Activated CD8-positive, alpha-beta T cell treated with anti-CD3 and anti-CD28 coated beads for 36 hours (primary cell): ENCODE results near the gene GALNT9. TPM values are rescaled to one million over a fixed set of nuclear protein-coding genes. Genes with fewer than 3 reads are reported as not detected.

Experiments
- ATAC-seq: fragments of 200-7000 bp; cut with Tn5 transposase; one replicate; pipeline ENCODE4 v1.10.0; 2021; ENCODE audit warnings: mild to moderate bottlenecking, moderate library complexity
- CTCF ChIA-PET: fragments of 350-600 bp; sonication (Branson Sonifier 250); formaldehyde crosslinking; loops from one replicate; lab custom pipeline; 2021; ENCODE audit warnings: antibody characterized with exemption; lab: Charles Lee
- POLR2A ChIA-PET: fragments of 350-600 bp; sonication (Branson Sonifier 250); formaldehyde crosslinking; loops from one replicate; lab custom pipeline; 2021; ENCODE audit warnings: antibody characterized with exemption; lab: Charles Lee
- DNase-seq: peaks from one replicate; pipeline ENCODE4 v3.0.0-alpha.2; 2020
- H3K27ac Mint-ChIP-seq: one replicate; pipeline ENCODE4 v1.8.0; 2021; ENCODE audit warnings: mild to moderate bottlenecking, mixed read lengths
- H3K27me3 Mint-ChIP-seq: one replicate; pipeline ENCODE4 v1.8.0; 2021; ENCODE audit warnings: mixed read lengths
- H3K36me3 Mint-ChIP-seq: one replicate; pipeline ENCODE4 v1.8.0; 2021; ENCODE audit warnings: low read depth, mixed read lengths
- H3K4me1 Mint-ChIP-seq: one replicate; pipeline ENCODE4 v1.8.0; 2021; ENCODE audit warnings: low read depth, mixed read lengths
- H3K4me3 Mint-ChIP-seq: one replicate; pipeline ENCODE4 v1.8.0; 2021; ENCODE audit warnings: mild to moderate bottlenecking, moderate library complexity, mixed read lengths
- H3K9me3 Mint-ChIP-seq: one replicate; pipeline ENCODE4 v1.8.0; 2021; ENCODE audit warnings: mixed read lengths
- intact Hi-C: fragments of 100-400 bp; cut with micrococcal nuclease; formaldehyde crosslinking; loops from one replicate; pipeline ENCODE4 v1.10.0; 2022
- total RNA-seq, 2 experiments: library from RNA; stranded (reverse); gene quantifications; one replicate each; pipeline ENCODE4 v1.2.3, GENCODE V29; 2021
- TF ChIP-seq, protein P1 (sequence below): fragments of 200-600 bp; IDR thresholded peaks from one replicate; pipeline ENCODE4 v1.8.0; 2022; ENCODE audit warnings: antibody characterized with exemption, mild to moderate bottlenecking

GALNT9 gene
- total RNA-seq, 2 experiments from 2014 or later, result not detected

DNA sequence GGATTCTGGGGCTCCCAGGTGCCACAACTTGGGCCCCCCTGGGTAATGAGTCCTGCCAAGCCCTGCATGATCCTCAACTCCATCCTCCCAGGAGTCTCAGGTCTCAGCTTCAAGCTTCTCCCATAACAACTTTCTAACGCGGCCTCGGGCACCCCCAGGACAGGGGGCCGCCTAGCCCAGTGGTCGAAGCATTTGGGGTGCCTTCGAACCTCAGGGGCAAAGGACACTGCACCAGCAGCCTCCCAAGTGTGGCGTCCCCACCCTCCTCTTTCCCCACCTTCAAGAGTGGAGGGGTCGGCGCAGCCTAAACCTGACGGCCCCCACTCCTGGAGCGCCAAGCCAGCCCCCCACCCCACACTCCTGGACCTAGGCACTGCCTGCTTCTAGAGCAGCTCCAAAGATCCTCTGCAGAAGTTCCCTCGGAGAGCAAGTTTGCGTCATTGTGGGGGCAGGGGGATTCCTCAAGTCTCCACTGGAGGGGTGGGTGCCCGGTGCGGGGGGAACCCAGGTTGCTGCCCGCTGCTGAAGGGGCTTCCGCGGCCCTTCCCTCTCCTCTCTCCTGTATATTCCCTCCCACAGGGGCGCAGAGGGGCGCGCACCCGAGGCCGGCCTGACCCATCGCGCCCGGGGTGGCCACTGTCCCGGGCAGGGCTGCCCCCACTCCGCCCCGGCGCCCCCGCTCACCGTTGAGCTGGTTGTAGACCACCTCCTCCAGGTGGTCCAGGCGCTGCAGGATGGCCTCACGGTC is 933 bp downstream of the GALNT9 start:
- TF ChIP-seq, protein P1, sequence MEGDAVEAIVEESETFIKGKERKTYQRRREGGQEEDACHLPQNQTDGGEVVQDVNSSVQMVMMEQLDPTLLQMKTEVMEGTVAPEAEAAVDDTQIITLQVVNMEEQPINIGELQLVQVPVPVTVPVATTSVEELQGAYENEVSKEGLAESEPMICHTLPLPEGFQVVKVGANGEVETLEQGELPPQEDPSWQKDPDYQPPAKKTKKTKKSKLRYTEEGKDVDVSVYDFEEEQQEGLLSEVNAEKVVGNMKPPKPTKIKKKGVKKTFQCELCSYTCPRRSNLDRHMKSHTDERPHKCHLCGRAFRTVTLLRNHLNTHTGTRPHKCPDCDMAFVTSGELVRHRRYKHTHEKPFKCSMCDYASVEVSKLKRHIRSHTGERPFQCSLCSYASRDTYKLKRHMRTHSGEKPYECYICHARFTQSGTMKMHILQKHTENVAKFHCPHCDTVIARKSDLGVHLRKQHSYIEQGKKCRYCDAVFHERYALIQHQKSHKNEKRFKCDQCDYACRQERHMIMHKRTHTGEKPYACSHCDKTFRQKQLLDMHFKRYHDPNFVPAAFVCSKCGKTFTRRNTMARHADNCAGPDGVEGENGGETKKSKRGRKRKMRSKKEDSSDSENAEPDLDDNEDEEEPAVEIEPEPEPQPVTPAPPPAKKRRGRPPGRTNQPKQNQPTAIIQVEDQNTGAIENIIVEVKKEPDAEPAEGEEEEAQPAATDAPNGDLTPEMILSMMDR, result no peak
- peaks cover 19% of the 10 kb centered on the region for H3K4me1 Mint-ChIP-seq
- POLR2A ChIA-PET, result interaction anchor here (1.0 kb wide), 1 partner anchor 10 kb away, joined by 3 read pairs; no protein-coding TSS in a partner anchor
- H3K36me3 Mint-ChIP-seq, result no peaks in the 10 kb centered on the region
- H3K4me3 Mint-ChIP-seq, result no peak overlapping the region
- CTCF ChIA-PET, result interaction anchor here (1.4 kb wide), 1 partner anchor 85 kb away, joined by 4 read pairs; no protein-coding TSS in a partner anchor
- no peak for DNase-seq
- peaks cover 35% of the 10 kb centered on the region for H3K27me3 Mint-ChIP-seq
- H3K9me3 Mint-ChIP-seq, result no peaks in the 10 kb centered on the region
- intact Hi-C loops, result no loop called here
- no peak overlapping the region for H3K27ac Mint-ChIP-seq
- ATAC-seq, result no peak

- DNase-seq (peak; percentile 85), ATAC-seq (peak; percentile 87)
- H3K27me3 Mint-ChIP-seq, result peaks cover 40% of the 10 kb centered on the region
- H3K4me1 Mint-ChIP-seq, result peaks cover 25% of the 10 kb centered on the region
- peak overlapping the region; percentile 25 for H3K27ac Mint-ChIP-seq
- TF ChIP-seq, protein P1, result no peak
- ChIA-PET CTCF (interaction anchor here (1.2 kb wide), 1 partner anchor 174 kb away, joined by 3 read pairs; no protein-coding TSS in a partner anchor), POLR2A (interaction anchor here (0.6 kb wide), 1 partner anchor 10 kb away, joined by 3 read pairs; no protein-coding TSS in a partner anchor)
- H3K9me3 Mint-ChIP-seq, result no peaks in the 10 kb centered on the region
- no peak overlapping the region for H3K4me3 Mint-ChIP-seq
- intact Hi-C loops, result no loop called here
- no peaks in the 10 kb centered on the region for H3K36me3 Mint-ChIP-seq
Observed at GRCh38 chr12:132327336-132328171, 1.8 kb downstream of the GALNT9 start.

- peaks cover 25% of the 10 kb centered on the region for H3K4me1 Mint-ChIP-seq
- H3K27ac Mint-ChIP-seq, result peak overlapping the region; percentile 39
- CTCF ChIA-PET, result interaction anchor here (1.2 kb wide), 1 partner anchor 173 kb away, joined by 3 read pairs; no protein-coding TSS in a partner anchor
- DNase-seq (peak; percentile 6), ATAC-seq (no peak)
- H3K36me3 Mint-ChIP-seq, result no peaks in the 10 kb centered on the region
- POLR2A ChIA-PET, result no interaction called here
- H3K27me3 Mint-ChIP-seq, result peaks cover 36% of the 10 kb centered on the region
- TF ChIP-seq, protein P1, result no peak
- H3K9me3 Mint-ChIP-seq, result no peaks in the 10 kb centered on the region
- intact Hi-C loops, result no loop called here
- H3K4me3 Mint-ChIP-seq, result no peak overlapping the region
Observed at GRCh38 chr12:132326646-132327045, 2.7 kb downstream of the GALNT9 start.

GRCh38 chr12:132325733-132326130 is 3.7 kb downstream of the GALNT9 start:
- Mint-ChIP-seq H3K9me3 (no peaks in the 10 kb centered on the region), H3K4me3 (no peak overlapping the region), H3K27ac (no peak overlapping the region), H3K36me3 (no peaks in the 10 kb centered on the region), H3K27me3 (peaks cover 31% of the 10 kb centered on the region), H3K4me1 (peaks cover 25% of the 10 kb centered on the region)
- DNase-seq, result no peak
- TF ChIP-seq, protein P1, result no peak
- intact Hi-C loops, result no loop called here
- ChIA-PET CTCF (no interaction called here), POLR2A (no interaction called here)
- no peak for ATAC-seq
